T-cell (primary cell): ENCODE data around the gene GLT1D1. TPM values are rescaled to one million over a fixed set of nuclear protein-coding genes. Genes with fewer than 3 reads are reported as not detected.
A peak's percentile ranks its signal among the peaks of the same experiment; 100 is the strongest.
"Not testable (repeated sequence)": the region's sequence is repeated elsewhere in the genome, so short reads cannot be mapped to it uniquely, and the experiment has no call there.

ENCODE experiments used
- ATAC-seq, 4 experiments: fragments of 200-7000 bp in 3 of 4; fragments of 150-1000 bp in 1 of 4; cut with Tn5 transposase; replicated peaks in 1 of 4; 1 replicate in 3 of 4; 2 replicates in 1 of 4; pipeline ENCODE4 v1.10.0; 2021; ENCODE audit warnings: moderate library complexity in 3 of 4, mild to moderate bottlenecking in 2 of 4, moderate number of reproducible peaks in 1 of 4
- CTCF ChIA-PET, 2 donors: fragments of 300-600 bp; sonication (Branson Sonifier 250); formaldehyde crosslinking; loops; one replicate each; lab custom pipeline; 2022; ENCODE audit warnings: antibody characterized with exemption in 2 of 2; lab: Charles Lee
- POLR2A ChIA-PET, 2 donors: fragments of 300-600 bp; sonication (Branson Sonifier 250); formaldehyde crosslinking; loops; one replicate each; lab custom pipeline; 2022; ENCODE audit warnings: antibody characterized with exemption in 2 of 2; lab: Charles Lee
- DNase-seq, 35 experiments: peaks; one replicate each; pipeline versions ENCODE4 v3.0.0 to v3.0.0-alpha.2; 2013 to 2023
- H3K27ac ChIP-seq: one replicate; pipeline ENCODE4 v1.5.1; 2013; ENCODE audit warnings: low read length
- H3K27me3 ChIP-seq, 2 experiments: replicated peaks in 1 of 2; 1 replicate in 1 of 2; 2 replicates in 1 of 2; pipeline versions ENCODE4 v1.6.1 to v1.7.0; 2013; ENCODE audit warnings: low read length in 1 of 2, mixed read lengths in 1 of 2; ENCODE audit not compliant: control insufficient read depth in 2 of 2, insufficient read depth in 2 of 2; ENCODE audit errors: extremely low read depth in 1 of 2
- H3K36me3 ChIP-seq, 2 donors: 1 replicate in 1 of 2; 2 replicates in 1 of 2; pipeline versions ENCODE4 v1.6.1 to v1.7.0; 2013; ENCODE audit warnings: low read length in 1 of 2; ENCODE audit not compliant: control insufficient read depth in 2 of 2, insufficient read depth in 1 of 2; ENCODE audit errors: extremely low read depth in 1 of 2
- H3K4me1 ChIP-seq, 2 experiments: 1 replicate in 1 of 2; 2 replicates in 1 of 2; pipeline versions ENCODE4 v1.6.1 to v1.7.0; 2013; ENCODE audit warnings: low read length in 2 of 2, mixed read lengths in 1 of 2; ENCODE audit not compliant: insufficient read depth in 2 of 2, control insufficient read depth in 1 of 2; ENCODE audit errors: extremely low read depth in 1 of 2
- H3K4me3 ChIP-seq, 2 donors: 1 replicate in 1 of 2; 2 replicates in 1 of 2; pipeline versions ENCODE4 v1.5.1 to v1.7.0; 2013; ENCODE audit warnings: mild to moderate bottlenecking in 2 of 2, low read length in 1 of 2, moderate library complexity in 1 of 2; ENCODE audit not compliant: control insufficient read depth in 1 of 2; ENCODE audit errors: extremely low read depth in 1 of 2
- H3K9me3 ChIP-seq: 2 replicates; pipeline ENCODE4 v1.7.0; 2013
- H3K27ac Mint-ChIP-seq, 2 donors: one replicate each; pipeline ENCODE4 v1.8.0; 2020 to 2021; ENCODE audit warnings: mild to moderate bottlenecking in 2 of 2, mixed read lengths in 2 of 2
- H3K27me3 Mint-ChIP-seq, 2 donors: one replicate each; pipeline ENCODE4 v1.8.0; 2021 to 2022; ENCODE audit warnings: mixed read lengths in 2 of 2
- H3K36me3 Mint-ChIP-seq: one replicate; pipeline ENCODE4 v1.8.0; 2021; ENCODE audit warnings: mixed read lengths
- H3K4me1 Mint-ChIP-seq, 3 donors: one replicate each; pipeline ENCODE4 v1.8.0; 2020 to 2022; ENCODE audit warnings: mixed read lengths in 3 of 3, mild to moderate bottlenecking in 1 of 3
- H3K4me3 Mint-ChIP-seq, 3 donors: one replicate each; pipeline ENCODE4 v1.8.0; 2020 to 2022; ENCODE audit warnings: mild to moderate bottlenecking in 3 of 3, mixed read lengths in 3 of 3, moderate library complexity in 3 of 3
- H3K9me3 Mint-ChIP-seq, 3 donors: one replicate each; pipeline ENCODE4 v1.8.0; 2020 to 2022; ENCODE audit warnings: mixed read lengths in 3 of 3
- WGBS: methylation state at CpG from one replicate; pipeline ENCODE4 v1.1.5; 2013; ENCODE audit warnings: missing lambda C conversion rate; ENCODE audit not compliant: insufficient coverage; 5-methylcytosine and 5-hydroxymethylcytosine counted together
- total RNA-seq, 35 experiments: library from RNA in 6 of 35; stranded (reverse) in 6 of 35; fragments of 120-200 nt in 1 of 35; gene quantifications; one replicate each; pipeline versions ENCODE4 v1.2.1 to v1.2.4 and lab custom pipeline; 2013 to 2026

Gene GLT1D1
- total RNA-seq, 5 donors from 2014 or later (not counting 1 experiment from before 2014, with no cell fraction given) = 0.14 to 0.26 TPM; not detected in 3

DNA sequence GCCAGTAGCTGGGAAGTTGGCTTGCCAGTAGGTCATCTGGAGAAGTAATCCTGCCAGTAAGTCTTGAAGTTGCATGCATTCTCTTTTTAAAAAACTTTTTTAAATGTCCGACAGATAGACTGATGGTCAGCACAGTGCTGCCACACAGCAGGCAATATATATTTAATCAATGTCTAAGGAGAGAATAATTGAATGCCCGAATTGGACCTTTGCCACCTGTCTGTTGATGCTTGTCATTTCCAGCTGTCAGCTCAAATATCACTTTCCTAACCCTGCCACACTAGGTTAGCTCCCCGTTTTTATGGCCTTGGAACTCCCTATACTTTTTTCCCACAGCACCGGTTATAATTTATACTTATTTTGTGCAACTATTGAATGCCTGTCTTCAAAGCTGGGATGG is 27.4 kb upstream of the GLT1D1 start:
- ChIA-PET POLR2A (no interaction called here), CTCF (interaction anchor here in 1 of 2 donors (0.7 kb wide), 1 partner anchor 96 kb away, joined by 3 read pairs; no protein-coding TSS in a partner anchor)
- DNase-seq (no peak), ATAC-seq (no peak)
- H3K9me3 ChIP-seq = no peaks in the 10 kb centered on the region
- H3K27ac Mint-ChIP-seq = no peak overlapping the region
- H3K36me3 ChIP-seq = no peaks in the 10 kb centered on the region
- peaks cover 4 to 8% of the 10 kb centered on the region in 2 donors for H3K27me3 Mint-ChIP-seq
- H3K9me3 Mint-ChIP-seq = peaks cover 0 to 7% (median 0%) of the 10 kb centered on the region in 3 donors
- H3K36me3 Mint-ChIP-seq = peaks cover 7% of the 10 kb centered on the region
- H3K27ac ChIP-seq = no peak overlapping the region
- WGBS = no CpG with 5 or more reads among the region's 4 CpGs
- H3K4me1 ChIP-seq = peaks cover 7 to 40% of the 10 kb centered on the region in 2 experiments
- H3K4me3 Mint-ChIP-seq = peak overlapping the region in 1 of 3 donors; percentile 34
- H3K4me1 Mint-ChIP-seq = peaks cover 18 to 38% (median 32%) of the 10 kb centered on the region in 3 donors
- H3K27me3 ChIP-seq = peaks cover 0 to 7% of the 10 kb centered on the region in 2 experiments
- H3K4me3 ChIP-seq = no peak overlapping the region

DNA sequence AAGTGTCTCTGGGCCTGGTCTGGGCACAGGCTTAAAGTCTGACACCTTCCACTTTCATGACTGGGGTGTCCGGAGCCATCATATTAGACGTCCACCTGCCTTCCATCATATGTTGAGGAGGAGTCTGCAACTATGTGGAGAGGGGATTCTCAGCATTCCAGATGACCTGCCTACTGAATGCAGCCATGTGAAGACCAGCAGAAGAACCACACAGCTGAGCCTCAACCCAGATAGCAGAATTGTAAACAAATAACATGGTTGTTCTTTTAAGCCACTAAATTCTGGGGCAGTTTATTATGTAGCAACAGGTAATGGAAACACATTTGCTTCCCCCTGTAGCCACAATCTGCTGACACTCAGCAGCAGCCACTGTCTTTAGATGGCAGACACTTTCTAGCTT is 25.6 kb upstream of the GLT1D1 start:
- ChIA-PET CTCF (no interaction called here), POLR2A (no interaction called here)
- Histone ChIP-seq H3K9me3 (no peaks in the 10 kb centered on the region), H3K27me3 (peaks cover 0 to 7% of the 10 kb centered on the region in 2 experiments), H3K4me1 (peaks cover 2 to 21% of the 10 kb centered on the region in 2 experiments), H3K4me3 (no peak overlapping the region), H3K36me3 (no peaks in the 10 kb centered on the region), H3K27ac (no peak overlapping the region)
- Mint-ChIP-seq H3K4me3 (no peak overlapping the region), H3K36me3 (no peaks in the 10 kb centered on the region), H3K9me3 (peaks cover 0 to 7% (median 0%) of the 10 kb centered on the region in 3 donors), H3K27me3 (peaks cover 4 to 8% of the 10 kb centered on the region in 2 donors), H3K27ac (no peak overlapping the region), H3K4me1 (peaks cover 4 to 23% (median 17%) of the 10 kb centered on the region in 3 donors)
- no peak for ATAC-seq
- WGBS = no CpG with 5 or more reads among the region's 2 CpGs
- DNase-seq = no peak

DNA sequence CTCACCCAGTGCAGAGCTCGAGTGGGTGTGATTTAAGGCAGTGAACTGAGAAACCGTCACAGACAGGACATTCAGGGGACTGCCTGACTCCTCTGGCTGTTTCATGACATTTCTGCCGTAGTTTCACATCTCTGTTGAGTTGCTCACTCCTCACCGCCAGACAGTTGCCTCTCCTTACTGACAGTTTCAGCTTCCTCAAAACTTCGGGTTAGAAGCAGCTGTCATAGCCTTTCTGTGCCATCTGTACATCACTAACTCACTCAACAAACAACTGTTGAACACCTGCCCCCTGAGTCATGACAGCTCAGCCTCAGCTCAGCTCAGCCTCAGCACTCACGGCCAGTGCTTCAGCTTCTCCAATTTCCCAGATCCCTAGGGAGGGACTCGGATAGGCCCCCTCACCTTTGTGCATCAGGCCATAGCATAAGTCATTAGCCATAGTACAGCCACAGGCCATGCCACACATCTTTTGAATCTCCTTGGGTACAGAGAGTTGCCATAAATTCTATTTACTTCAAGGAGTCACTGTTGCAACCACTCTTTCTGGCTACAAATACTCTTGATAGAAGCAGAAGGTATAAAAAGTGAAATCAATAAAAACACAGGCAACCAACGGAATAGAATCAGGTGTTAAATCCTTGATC is 23.3 kb upstream of the GLT1D1 start:
- peaks cover 0 to 7% (median 0%) of the 10 kb centered on the region in 3 donors for H3K9me3 Mint-ChIP-seq
- H3K4me1 Mint-ChIP-seq = peaks cover 2 to 17% (median 15%) of the 10 kb centered on the region in 3 donors
- DNase-seq (peak in 1 of 35 experiments; percentile 33), ATAC-seq (peak in 3 of 4 experiments; percentile 9 to 29 (median 29))
- no peaks in the 10 kb centered on the region for H3K36me3 Mint-ChIP-seq
- no peak overlapping the region for H3K4me3 Mint-ChIP-seq
- Histone ChIP-seq H3K4me1 (peaks cover 0 to 7% of the 10 kb centered on the region in 2 experiments), H3K27me3 (no peaks in the 10 kb centered on the region), H3K36me3 (no peaks in the 10 kb centered on the region), H3K4me3 (no peak overlapping the region), H3K27ac (peak overlapping the region; percentile 0), H3K9me3 (no peaks in the 10 kb centered on the region)
- ChIA-PET POLR2A (no interaction called here), CTCF (interaction anchor here in 1 of 2 donors (0.5 to 0.6 kb wide), 2 partner anchors 11 to 26 kb away, joined by 3 to 6 read pairs; no protein-coding TSS in a partner anchor)
- 35% methylated on average over 6 of the region's 8 CpGs for WGBS
- H3K27me3 Mint-ChIP-seq = peaks cover 3 to 8% of the 10 kb centered on the region in 2 donors
- H3K27ac Mint-ChIP-seq = peak overlapping the region in 1 of 2 donors; percentile 50

DNA sequence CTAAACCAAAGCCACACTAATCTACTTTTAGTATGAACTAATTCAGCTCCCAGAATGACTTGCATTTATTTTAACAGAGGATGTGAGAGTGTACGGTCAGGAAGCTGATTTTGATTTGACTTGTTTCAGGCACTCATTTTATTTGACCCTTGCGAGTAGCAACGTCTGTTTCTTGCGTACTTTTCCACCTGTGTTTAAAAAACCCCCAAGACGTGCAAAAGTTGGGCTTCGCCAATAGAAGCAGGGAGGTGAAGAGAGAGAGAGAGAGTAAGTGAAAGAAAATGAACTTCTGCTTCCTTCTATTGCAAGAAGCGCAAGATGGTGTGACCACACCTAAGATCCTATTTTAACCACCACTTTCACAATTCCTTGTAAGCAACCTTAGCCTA is 22.8 kb upstream of the GLT1D1 start:
- peak overlapping the region in 1 of 2 donors; percentile 69 for H3K27ac Mint-ChIP-seq
- peaks cover 2 to 16% (median 13%) of the 10 kb centered on the region in 3 donors for H3K4me1 Mint-ChIP-seq
- peak overlapping the region; percentile 0 for H3K27ac ChIP-seq
- ChIA-PET CTCF (interaction anchor here in 1 of 2 donors (0.6 kb wide), 1 partner anchor 11 kb away, joined by 3 read pairs; no protein-coding TSS in a partner anchor), POLR2A (no interaction called here)
- H3K9me3 Mint-ChIP-seq = peaks cover 0 to 7% (median 0%) of the 10 kb centered on the region in 3 donors
- no peak overlapping the region for H3K4me3 ChIP-seq
- H3K9me3 ChIP-seq = no peaks in the 10 kb centered on the region
- 26% methylated on average over 6 of the region's 7 CpGs for WGBS
- no peaks in the 10 kb centered on the region for H3K36me3 ChIP-seq
- H3K36me3 Mint-ChIP-seq = no peaks in the 10 kb centered on the region
- peaks cover 0 to 7% of the 10 kb centered on the region in 2 experiments for H3K4me1 ChIP-seq
- no peaks in the 10 kb centered on the region for H3K27me3 ChIP-seq
- peaks cover 2 to 8% of the 10 kb centered on the region in 2 donors for H3K27me3 Mint-ChIP-seq
- ATAC-seq (no peak), DNase-seq (no peak)
- no peak overlapping the region for H3K4me3 Mint-ChIP-seq

DNA sequence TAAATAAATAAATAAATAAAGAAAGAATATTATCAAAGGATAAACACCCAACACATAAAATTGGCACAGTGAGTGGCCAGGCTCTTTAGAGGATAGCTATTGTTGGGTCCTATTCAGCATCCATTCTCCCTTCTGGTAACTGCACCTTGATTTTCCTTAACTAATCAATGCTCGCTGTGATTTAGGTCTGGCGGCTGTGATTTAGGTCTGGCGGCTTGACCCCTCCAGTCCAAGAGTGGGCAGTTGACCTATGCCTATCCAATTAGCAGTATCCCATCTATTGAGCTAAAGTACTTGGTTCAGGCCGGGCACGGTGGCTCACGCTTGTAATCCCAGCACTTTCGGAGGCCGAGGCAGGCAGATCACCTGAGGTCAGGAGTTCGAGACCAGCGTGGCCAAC is 19.9 kb upstream of the GLT1D1 start:
- H3K9me3 ChIP-seq = no peaks in the 10 kb centered on the region
- H3K27ac ChIP-seq = no peak overlapping the region
- no peaks in the 10 kb centered on the region for H3K36me3 ChIP-seq
- CTCF ChIA-PET = no interaction called here
- no peak for DNase-seq
- Mint-ChIP-seq H3K27me3 (peaks cover 0 to 14% of the 10 kb centered on the region in 2 donors), H3K36me3 (no peaks in the 10 kb centered on the region), H3K4me3 (no peak overlapping the region), H3K27ac (no peak overlapping the region), H3K9me3 (no peaks in the 10 kb centered on the region), H3K4me1 (peaks cover 2 to 16% (median 13%) of the 10 kb centered on the region in 3 donors)
- no peak overlapping the region for H3K4me3 ChIP-seq
- peaks cover 0 to 7% of the 10 kb centered on the region in 2 experiments for H3K4me1 ChIP-seq
- H3K27me3 ChIP-seq = peaks cover 0 to 3% of the 10 kb centered on the region in 2 experiments
- POLR2A ChIA-PET = no interaction called here
- WGBS = 98% methylated on average over 10 of the region's 10 CpGs
- no peak for ATAC-seq

DNA sequence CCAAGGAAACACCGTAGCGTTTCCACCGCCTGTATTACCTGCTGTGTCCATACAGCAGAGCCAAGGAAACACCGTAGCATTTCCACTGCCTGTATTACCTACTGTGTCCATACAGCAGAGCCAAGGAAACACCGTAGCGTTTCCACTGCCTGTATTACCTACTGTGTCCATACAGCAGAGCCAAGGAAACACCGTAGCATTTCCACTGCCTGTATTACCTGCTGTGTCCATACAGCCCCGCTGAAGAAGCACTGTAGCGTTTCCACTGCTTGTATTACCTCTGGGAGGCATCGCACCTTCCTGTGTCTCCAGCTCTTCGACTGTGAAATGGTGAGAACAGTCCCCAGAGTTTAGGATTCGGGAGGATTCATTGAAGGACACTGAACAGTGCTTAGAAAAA is 13.4 kb upstream of the GLT1D1 start:
- H3K4me3 ChIP-seq, POLR2A ChIA-PET, CTCF ChIA-PET: not testable (repeated sequence)

More for the DNA sequence above, 13.4 kb upstream of the GLT1D1 start:
- H3K4me1 ChIP-seq, ATAC-seq, DNase-seq, H3K4me1 Mint-ChIP-seq, H3K9me3 Mint-ChIP-seq, H3K27ac ChIP-seq, H3K36me3 ChIP-seq, H3K27ac Mint-ChIP-seq, H3K9me3 ChIP-seq, H3K36me3 Mint-ChIP-seq, H3K4me3 Mint-ChIP-seq: not testable (repeated sequence)
- peaks cover 0 to 14% of the 10 kb centered on the region in 2 experiments for H3K27me3 ChIP-seq
- peaks cover 0 to 15% of the 10 kb centered on the region in 2 donors for H3K27me3 Mint-ChIP-seq
- whole genome bisulfite sequencing = 81% methylated on average over 6 of the region's 12 CpGs
